Vagina (tissue), 2 donors: Measurements from ENCODE around the gene SORCS1. TPM values are rescaled to one million over a fixed set of nuclear protein-coding genes. Genes with fewer than 3 reads are reported as not detected.

Experiments used
- DNase-seq, 2 donors: peaks; one replicate each; pipeline ENCODE4 v3.0.0-alpha.2; 2017; ENCODE audit errors: extremely low spot score in 2 of 2
- H3K27ac ChIP-seq: fragments of 200-600 bp; sonication (generic); one replicate; pipeline ENCODE4 v1.5.1; 2019
- H3K27me3 ChIP-seq: fragments of 200-600 bp; sonication (generic); one replicate; pipeline ENCODE4 v1.5.1; 2019
- H3K36me3 ChIP-seq, 2 donors: fragments of 200-600 bp; sonication (generic); one replicate each; pipeline ENCODE4 v1.5.1; 2017 to 2019
- H3K4me1 ChIP-seq: fragments of 200-600 bp; sonication (generic); one replicate; pipeline ENCODE4 v1.5.1; 2019
- H3K4me3 ChIP-seq, 2 donors: fragments of 200-600 bp; sonication (generic); 1 replicate in 1 of 2; 2 replicates in 1 of 2; pipeline ENCODE4 v1.5.1; 2016 to 2019
- H3K9me3 ChIP-seq: fragments of 200-600 bp; sonication (generic); one replicate; pipeline ENCODE4 v1.5.1; 2019
- POLR2A ChIP-seq, 2 donors: fragments of 450-650 bp; IDR thresholded peaks; one replicate each; pipeline ENCODE4 v1.6.1; 2017; ENCODE audit warnings: antibody characterized with exemption in 2 of 2, mild to moderate bottlenecking in 2 of 2, moderate library complexity in 2 of 2
- POLR2AphosphoS5 ChIP-seq, 2 donors: sonication (generic); formaldehyde crosslinking; IDR thresholded peaks; one replicate each; pipeline ENCODE4 v1.9.0; 2017; ENCODE audit warnings: antibody characterized with exemption in 2 of 2, mild to moderate bottlenecking in 2 of 2, low read depth in 1 of 2; ENCODE audit not compliant: insufficient read depth in 1 of 2
- intact Hi-C: fragments of 100-400 bp; cut with DNase I; formaldehyde crosslinking; loops from one replicate; pipeline ENCODE4 v1.15.1; 2023
- total RNA-seq: library from RNA; depleted of rRNA; stranded (reverse); fragments of >200 nt; gene quantifications from one replicate; pipeline ENCODE4 v1.2.3, GENCODE V29; 2016
- TF ChIP-seq, protein P1 (sequence below), 3 experiments: fragments of 450-650 bp in 2 of 3; fragments of 200-600 bp in 1 of 3; sonication (generic) in 1 of 3; IDR thresholded peaks; one replicate each; pipeline ENCODE4 v1.5.1; 2017 to 2019; ENCODE audit warnings: antibody characterized with exemption in 3 of 3, mild to moderate bottlenecking in 2 of 3, moderate library complexity in 2 of 3

Gene SORCS1
- total RNA-seq, 1 donor from 2014 or later = 5.9 TPM

DNA sequence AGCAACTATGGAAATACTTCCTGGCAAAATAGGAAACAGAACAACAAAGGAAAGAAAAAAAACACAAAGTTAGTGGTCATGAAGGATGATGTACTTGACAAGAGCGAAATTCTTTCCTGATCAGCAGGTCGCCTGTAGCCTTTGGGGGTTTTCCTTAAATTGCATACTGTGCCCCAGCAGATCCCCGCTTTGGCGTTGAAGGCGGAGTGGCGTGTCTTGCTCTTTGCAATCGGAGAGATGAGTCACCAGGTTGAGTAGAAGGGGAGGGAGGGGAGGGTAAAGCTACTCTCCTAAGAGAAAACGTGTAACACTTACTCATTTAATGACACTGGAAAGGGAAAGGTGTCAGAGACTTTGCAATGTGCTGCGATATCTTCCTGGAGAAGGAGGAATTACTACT is 587.2 kb downstream of the SORCS1 start:
- TF ChIP-seq, protein P1, sequence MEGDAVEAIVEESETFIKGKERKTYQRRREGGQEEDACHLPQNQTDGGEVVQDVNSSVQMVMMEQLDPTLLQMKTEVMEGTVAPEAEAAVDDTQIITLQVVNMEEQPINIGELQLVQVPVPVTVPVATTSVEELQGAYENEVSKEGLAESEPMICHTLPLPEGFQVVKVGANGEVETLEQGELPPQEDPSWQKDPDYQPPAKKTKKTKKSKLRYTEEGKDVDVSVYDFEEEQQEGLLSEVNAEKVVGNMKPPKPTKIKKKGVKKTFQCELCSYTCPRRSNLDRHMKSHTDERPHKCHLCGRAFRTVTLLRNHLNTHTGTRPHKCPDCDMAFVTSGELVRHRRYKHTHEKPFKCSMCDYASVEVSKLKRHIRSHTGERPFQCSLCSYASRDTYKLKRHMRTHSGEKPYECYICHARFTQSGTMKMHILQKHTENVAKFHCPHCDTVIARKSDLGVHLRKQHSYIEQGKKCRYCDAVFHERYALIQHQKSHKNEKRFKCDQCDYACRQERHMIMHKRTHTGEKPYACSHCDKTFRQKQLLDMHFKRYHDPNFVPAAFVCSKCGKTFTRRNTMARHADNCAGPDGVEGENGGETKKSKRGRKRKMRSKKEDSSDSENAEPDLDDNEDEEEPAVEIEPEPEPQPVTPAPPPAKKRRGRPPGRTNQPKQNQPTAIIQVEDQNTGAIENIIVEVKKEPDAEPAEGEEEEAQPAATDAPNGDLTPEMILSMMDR (IDR thresholded peaks at IDR 0.05) = no peak
- no peak for TF ChIP-seq POLR2A (IDR thresholded peaks at IDR 0.05)
- no peak for TF ChIP-seq POLR2AphosphoS5 (IDR thresholded peaks at IDR 0.05; ENCODE audit: insufficient read depth in 1 of 2, low read depth in 1 of 2)
- Histone ChIP-seq H3K27ac (no peak overlapping the region), H3K36me3 (no peaks in the 10 kb centered on the region), H3K4me3 (no peak overlapping the region), H3K27me3 (no peaks in the 10 kb centered on the region), H3K4me1 (no peaks in the 10 kb centered on the region), H3K9me3 (no peaks in the 10 kb centered on the region)
- DNase-seq = no peak
- intact Hi-C loops = loop anchor here (10.0 kb wide), 1 partner anchor 732 kb away; no protein-coding TSS in a partner anchor

DNA sequence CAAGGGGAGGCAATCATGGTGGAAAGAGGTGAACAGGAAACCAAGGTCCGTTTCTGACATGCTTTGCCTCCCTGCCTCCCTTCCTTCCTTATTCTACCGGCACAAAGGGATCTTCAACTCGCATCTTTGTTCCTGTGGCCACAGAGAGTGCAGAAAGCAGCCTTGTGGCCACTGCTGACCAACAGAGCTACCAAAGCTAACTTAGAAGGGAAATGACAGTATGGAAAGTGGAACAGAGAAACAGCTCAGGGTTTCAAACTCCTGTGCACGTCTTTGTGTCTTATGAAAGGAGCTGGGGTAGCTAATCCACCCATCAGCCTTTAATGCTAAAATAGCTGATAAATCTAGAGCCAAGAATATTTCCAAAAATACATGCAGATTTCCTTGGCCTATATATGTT is 588.0 kb downstream of the SORCS1 start:
- Histone ChIP-seq H3K4me3 (no peak overlapping the region), H3K27ac (no peak overlapping the region), H3K9me3 (no peaks in the 10 kb centered on the region), H3K27me3 (no peaks in the 10 kb centered on the region), H3K4me1 (no peaks in the 10 kb centered on the region), H3K36me3 (no peaks in the 10 kb centered on the region)
- no peak for TF ChIP-seq POLR2A (IDR thresholded peaks at IDR 0.05)
- TF ChIP-seq, protein P1 (IDR thresholded peaks at IDR 0.05) = no peak
- TF ChIP-seq POLR2AphosphoS5 (IDR thresholded peaks at IDR 0.05; ENCODE audit: insufficient read depth in 1 of 2, low read depth in 1 of 2) = no peak
- intact Hi-C loops = loop anchor here (10.0 kb wide), 1 partner anchor 732 kb away; no protein-coding TSS in a partner anchor
- no peak for DNase-seq

- Histone ChIP-seq H3K9me3 (no peaks in the 10 kb centered on the region), H3K36me3 (no peaks in the 10 kb centered on the region), H3K4me3 (no peak overlapping the region), H3K4me1 (no peaks in the 10 kb centered on the region), H3K27me3 (no peaks in the 10 kb centered on the region), H3K27ac (no peak overlapping the region)
- intact Hi-C loops = loop anchor here (10.0 kb wide), 1 partner anchor 728 kb away; no protein-coding TSS in a partner anchor
- TF ChIP-seq POLR2A (IDR thresholded peaks at IDR 0.05) (no peak), POLR2AphosphoS5 (IDR thresholded peaks at IDR 0.05; ENCODE audit: insufficient read depth in 1 of 2, low read depth in 1 of 2) (no peak)
- TF ChIP-seq, protein P1 (IDR thresholded peaks at IDR 0.05) = no peak
- no peak for DNase-seq
These were observed 591.4 kb downstream of the SORCS1 start for GRCh38 chr10:106573106-106573505.

DNA sequence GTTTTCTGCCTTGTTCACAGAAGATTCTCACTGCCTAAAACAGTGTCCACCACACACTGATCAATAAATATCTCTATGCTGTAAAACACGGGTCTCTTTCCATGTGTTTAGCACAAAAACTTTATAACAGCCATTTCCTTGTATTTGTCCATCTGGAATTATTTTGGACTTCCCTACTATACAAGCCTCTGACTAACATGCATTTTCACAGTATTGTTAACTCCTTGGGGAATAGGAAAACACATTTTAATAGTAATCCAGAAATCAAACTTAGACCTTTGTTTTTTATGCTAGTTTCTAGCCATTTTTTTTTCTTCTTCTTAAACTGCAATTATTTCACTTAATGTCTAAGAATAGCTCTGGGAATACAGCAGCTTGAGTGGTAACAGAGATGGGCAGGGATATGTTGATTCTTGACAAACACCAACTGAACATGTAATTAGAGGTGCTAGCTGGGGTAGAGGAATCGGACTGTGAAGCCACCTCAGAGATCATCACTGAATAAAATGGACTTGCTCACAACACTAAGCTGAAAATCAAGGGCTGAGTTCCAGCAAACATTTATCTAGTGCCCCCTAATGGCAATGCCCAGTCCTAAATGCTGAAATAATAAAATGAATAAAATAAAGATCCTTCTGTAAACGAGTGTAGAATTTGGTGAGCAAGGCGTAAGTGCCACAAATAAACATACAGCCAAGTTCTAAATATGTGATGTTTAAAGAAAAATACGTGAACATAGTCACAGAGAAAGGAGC is 593.1 kb downstream of the SORCS1 start:
- no peaks in the 10 kb centered on the region for H3K36me3 ChIP-seq
- no peaks in the 10 kb centered on the region for H3K27me3 ChIP-seq
- DNase-seq = no peak
- no peak overlapping the region for H3K27ac ChIP-seq
- no peak overlapping the region for H3K4me3 ChIP-seq
- H3K9me3 ChIP-seq = no peaks in the 10 kb centered on the region
- TF ChIP-seq, protein P1 (IDR thresholded peaks at IDR 0.05) = no peak
- no peak for TF ChIP-seq POLR2A (IDR thresholded peaks at IDR 0.05)
- no peak for TF ChIP-seq POLR2AphosphoS5 (IDR thresholded peaks at IDR 0.05; ENCODE audit: insufficient read depth in 1 of 2, low read depth in 1 of 2)
- intact Hi-C loops = loop anchor here (10.0 kb wide), 1 partner anchor 727 kb away; no protein-coding TSS in a partner anchor
- no peaks in the 10 kb centered on the region for H3K4me1 ChIP-seq

DNA sequence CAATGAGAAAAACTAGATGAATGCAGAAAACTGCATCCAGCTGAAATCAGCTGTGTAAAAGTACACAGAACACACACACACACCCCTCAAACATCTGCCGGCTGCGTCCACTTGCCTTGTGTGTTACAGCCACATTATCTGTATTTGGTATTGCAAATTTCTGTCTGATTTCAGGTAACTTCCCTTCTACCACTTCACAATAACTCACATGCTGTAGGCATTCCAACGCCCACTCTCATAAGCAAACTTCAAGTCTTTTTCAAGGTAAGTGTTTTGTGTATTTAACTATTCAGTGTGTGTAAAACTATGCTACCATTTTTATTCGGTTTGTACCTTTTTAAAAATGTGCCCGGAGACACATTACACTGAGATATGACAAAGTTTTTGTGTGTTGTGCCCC is 594.2 kb downstream of the SORCS1 start:
- no peak for TF ChIP-seq POLR2A (IDR thresholded peaks at IDR 0.05)
- intact Hi-C loops = loop anchor here (10.0 kb wide), 1 partner anchor 725 kb away; no protein-coding TSS in a partner anchor
- Histone ChIP-seq H3K27me3 (no peaks in the 10 kb centered on the region), H3K4me1 (no peaks in the 10 kb centered on the region), H3K36me3 (no peaks in the 10 kb centered on the region), H3K9me3 (no peaks in the 10 kb centered on the region), H3K4me3 (no peak overlapping the region), H3K27ac (no peak overlapping the region)
- no peak for DNase-seq
